Measurements from ENCODE around the gene CYP2D6. TPM values are rescaled to one million over a fixed set of nuclear protein-coding genes. Genes with fewer than 3 reads are reported as not detected.
A peak's percentile ranks its signal among the peaks of the same experiment; 100 is the strongest.
"Not testable (repeated sequence)": the region's sequence is repeated elsewhere in the genome, so short reads cannot be mapped to it uniquely, and the experiment has no call there.

The CYP2D6 gene
- total RNA-seq, 2 experiments from 2014 or later: 2.8 to 3.1 TPM

- H3K36me3 Mint-ChIP-seq (ENCODE audit: low read depth); CTCF ChIA-PET: not testable (repeated sequence)
Observed at GRCh38 chr22:42128776-42129694, 1.6 kb downstream of the CYP2D6 start.

GRCh38 chr22:42128007-42128406, 2.6 kb downstream of the CYP2D6 start:
- H3K27ac Mint-ChIP-seq; POLR2A ChIA-PET; H3K4me1 Mint-ChIP-seq; H3K36me3 Mint-ChIP-seq (ENCODE audit: low read depth); H3K4me3 Mint-ChIP-seq; H3K27me3 Mint-ChIP-seq; H3K9me3 Mint-ChIP-seq (ENCODE audit: low read depth); DNase-seq; ATAC-seq; CTCF ChIA-PET; intact Hi-C loops (cut with DNase I, micrococcal nuclease): not testable (repeated sequence)

More at GRCh38 chr22:42128776-42129694, 1.6 kb downstream of the CYP2D6 start:
- H3K27me3 Mint-ChIP-seq; H3K9me3 Mint-ChIP-seq (ENCODE audit: low read depth); H3K4me3 Mint-ChIP-seq; ATAC-seq; H3K27ac Mint-ChIP-seq; intact Hi-C loops (cut with DNase I, micrococcal nuclease); POLR2A ChIA-PET; H3K4me1 Mint-ChIP-seq: not testable (repeated sequence)
- DNase-seq: peak; percentile 66

GRCh38 chr22:42127606-42128005, 3.0 kb downstream of the CYP2D6 start:
- no peaks in the 10 kb centered on the region for H3K9me3 Mint-ChIP-seq (ENCODE audit: low read depth)
- DNase-seq (no peak), ATAC-seq (no peak)
- no peaks in the 10 kb centered on the region for H3K36me3 Mint-ChIP-seq (ENCODE audit: low read depth)
- H3K27me3 Mint-ChIP-seq: no peaks in the 10 kb centered on the region
- intact Hi-C loops (cut with DNase I, micrococcal nuclease): no loop called here
- POLR2A ChIA-PET: no interaction called here
- no peak overlapping the region for H3K27ac Mint-ChIP-seq
- CTCF ChIA-PET: no interaction called here
- no peak overlapping the region for H3K4me3 Mint-ChIP-seq
- H3K4me1 Mint-ChIP-seq: no peaks in the 10 kb centered on the region

GRCh38 chr22:42123529-42123928, 7.1 kb downstream of the CYP2D6 start:
- intact Hi-C loops (cut with DNase I, micrococcal nuclease); H3K27me3 Mint-ChIP-seq; H3K36me3 Mint-ChIP-seq (ENCODE audit: low read depth); H3K27ac Mint-ChIP-seq; DNase-seq; H3K9me3 Mint-ChIP-seq (ENCODE audit: low read depth); H3K4me3 Mint-ChIP-seq: not testable (repeated sequence)
- ChIA-PET CTCF (interaction anchor here (0.6 kb wide), 1 partner anchor 426 kb away, joined by 3 read pairs; no protein-coding TSS in a partner anchor), POLR2A (interaction anchor here (0.7 kb wide), 1 partner anchor 710 kb away, joined by 4 read pairs; no protein-coding TSS in a partner anchor)
- H3K4me1 Mint-ChIP-seq: peaks cover 34% of the 10 kb centered on the region
- peak; percentile 68 for ATAC-seq

- H3K27me3 Mint-ChIP-seq; H3K36me3 Mint-ChIP-seq (ENCODE audit: low read depth); H3K9me3 Mint-ChIP-seq (ENCODE audit: low read depth): not testable (repeated sequence)
- Mint-ChIP-seq H3K4me3 (peak overlapping the region; percentile 66), H3K4me1 (peaks cover 34% of the 10 kb centered on the region), H3K27ac (peak overlapping the region; percentile 89)
- ATAC-seq (peak; percentile 74), DNase-seq (peak; percentile 68)
- intact Hi-C loops (cut with DNase I, micrococcal nuclease): loop anchor here (2.0 kb wide), 1 partner anchor 30 kb away; the partner anchor contains the start of gene NDUFA6 (in 2 of the 2)
- ChIA-PET CTCF (interaction anchor here (0.7 to 1.6 kb wide), 2 partner anchors 30 to 143 kb away, joined by 3 to 8 read pairs; partner anchors contain the start of gene NDUFA6), POLR2A (interaction anchor here (0.8 to 1.1 kb wide), 2 partner anchors 27 to 30 kb away, joined by 3 to 6 read pairs; partner anchors contain the start of gene NDUFA6)
Observed at GRCh38 chr22:42120231-42121021, 10.2 kb downstream of the CYP2D6 start.

- POLR2A ChIA-PET: interaction anchor here (0.6 kb wide), 1 partner anchor 9 kb away, joined by 3 read pairs; no protein-coding TSS in a partner anchor
- no peaks in the 10 kb centered on the region for H3K27me3 Mint-ChIP-seq
- no peak overlapping the region for H3K27ac Mint-ChIP-seq
- CTCF ChIA-PET: interaction anchor here (1.1 to 1.3 kb wide), 4 partner anchors 12 to 429 kb away, joined by 3 read pairs; no protein-coding TSS in a partner anchor
- peaks cover 11% of the 10 kb centered on the region for H3K9me3 Mint-ChIP-seq (ENCODE audit: low read depth)
- peaks cover 28% of the 10 kb centered on the region for H3K4me1 Mint-ChIP-seq
- DNase-seq (peak; percentile 30), ATAC-seq (no peak)
- peaks cover 16% of the 10 kb centered on the region for H3K36me3 Mint-ChIP-seq (ENCODE audit: low read depth)
- intact Hi-C loops (cut with DNase I, micrococcal nuclease): no loop called here
- H3K4me3 Mint-ChIP-seq: no peak overlapping the region
Observed at GRCh38 chr22:42116848-42117424, 13.7 kb downstream of the CYP2D6 start.

- DNase-seq; ATAC-seq; H3K4me3 Mint-ChIP-seq; H3K27me3 Mint-ChIP-seq; POLR2A ChIA-PET; H3K27ac Mint-ChIP-seq; CTCF ChIA-PET; intact Hi-C loops (cut with DNase I, micrococcal nuclease): not testable (repeated sequence)
- Mint-ChIP-seq H3K36me3 (ENCODE audit: low read depth) (peaks cover 16% of the 10 kb centered on the region), H3K4me1 (peaks cover 14% of the 10 kb centered on the region), H3K9me3 (ENCODE audit: low read depth) (peaks cover 11% of the 10 kb centered on the region)
Observed at GRCh38 chr22:42115420-42115830, 15.2 kb downstream of the CYP2D6 start.

- ChIA-PET CTCF (no interaction called here), POLR2A (no interaction called here)
- Mint-ChIP-seq H3K4me3 (no peak overlapping the region), H3K27me3 (no peaks in the 10 kb centered on the region), H3K27ac (no peak overlapping the region), H3K4me1 (peaks cover 7% of the 10 kb centered on the region), H3K36me3 (ENCODE audit: low read depth) (peaks cover 16% of the 10 kb centered on the region), H3K9me3 (ENCODE audit: low read depth) (peaks cover 11% of the 10 kb centered on the region)
- ATAC-seq (no peak), DNase-seq (peak; percentile 36)
- intact Hi-C loops (cut with DNase I, micrococcal nuclease): loop anchor here in 1 of 2 experiments (1.0 kb wide), 1 partner anchor 148 kb away; no protein-coding TSS in a partner anchor
Observed at GRCh38 chr22:42114721-42115120, 15.9 kb downstream of the CYP2D6 start.

- H3K4me3 Mint-ChIP-seq; intact Hi-C loops (cut with DNase I, micrococcal nuclease); H3K27ac Mint-ChIP-seq; H3K27me3 Mint-ChIP-seq; H3K4me1 Mint-ChIP-seq; ATAC-seq: not testable (repeated sequence)
- CTCF ChIA-PET: interaction anchor here (1.1 kb wide), 1 partner anchor 22 kb away, joined by 7 read pairs; the partner anchor contains the start of gene NDUFA6
- POLR2A ChIA-PET: interaction anchor here (0.7 kb wide), 1 partner anchor 455 kb away, joined by 5 read pairs; no protein-coding TSS in a partner anchor
- H3K36me3 Mint-ChIP-seq (ENCODE audit: low read depth): peaks cover 16% of the 10 kb centered on the region
- H3K9me3 Mint-ChIP-seq (ENCODE audit: low read depth): peaks cover 11% of the 10 kb centered on the region
- DNase-seq: peak; percentile 16
Observed at GRCh38 chr22:42112793-42113192, 17.8 kb downstream of the CYP2D6 start.

GRCh38 chr22:42111798-42112197, 18.8 kb downstream of the CYP2D6 start:
- Mint-ChIP-seq H3K36me3 (ENCODE audit: low read depth) (peaks cover 16% of the 10 kb centered on the region), H3K9me3 (ENCODE audit: low read depth) (peaks cover 11% of the 10 kb centered on the region), H3K4me1 (no peaks in the 10 kb centered on the region), H3K4me3 (no peak overlapping the region), H3K27me3 (no peaks in the 10 kb centered on the region), H3K27ac (no peak overlapping the region)
- intact Hi-C loops (cut with DNase I, micrococcal nuclease): no loop called here
- ChIA-PET POLR2A (no interaction called here), CTCF (interaction anchor here (0.9 kb wide), 1 partner anchor 23 kb away, joined by 7 read pairs; no protein-coding TSS in a partner anchor)
- no peak for DNase-seq
- no peak for ATAC-seq

GRCh38 chr22:42108848-42109247, 21.8 kb downstream of the CYP2D6 start:
- CTCF ChIA-PET: no interaction called here

More at GRCh38 chr22:42108848-42109247, 21.8 kb downstream of the CYP2D6 start:
- Mint-ChIP-seq H3K27ac (no peak overlapping the region), H3K4me3 (no peak overlapping the region), H3K27me3 (no peaks in the 10 kb centered on the region), H3K36me3 (ENCODE audit: low read depth) (peaks cover 8% of the 10 kb centered on the region), H3K4me1 (no peaks in the 10 kb centered on the region), H3K9me3 (ENCODE audit: low read depth) (peaks cover 9% of the 10 kb centered on the region)
- POLR2A ChIA-PET: no interaction called here
- ATAC-seq (no peak), DNase-seq (no peak)
- intact Hi-C loops (cut with DNase I, micrococcal nuclease): no loop called here

Measured in activated CD4-positive, alpha-beta T cell treated with anti-CD3 and anti-CD28 coated beads for 36 hours (primary cell).